ENCODE data around the gene DUOX1. TPM values are rescaled to one million over a fixed set of nuclear protein-coding genes. Genes with fewer than 3 reads are reported as not detected.
A peak's percentile ranks its signal among the peaks of the same experiment; 100 is the strongest.
"Not testable (repeated sequence)": the region's sequence is repeated elsewhere in the genome, so short reads cannot be mapped to it uniquely, and the experiment has no call there.

DUOX1 gene
- total and polyA plus RNA-seq, 8 donors, result 6.4 to 265 (median 8.4) TPM

GRCh38 chr15:45099549-45100165 lies 30.1 kb upstream of the DUOX1 start:
- TF ChIP-seq CTCF (IDR thresholded peaks at IDR 0.05), result no peak
- H3K27me3 ChIP-seq, result no peaks in the 10 kb centered on the region
- intact Hi-C loops (cut with DNase I), result no loop called here
- no peak overlapping the region for H3K4me3 ChIP-seq
- DNase-seq (peak in 1 of 4 donors; percentile 11), ATAC-seq (no peak)
- H3K36me3 ChIP-seq, result no peaks in the 10 kb centered on the region
- H3K9me3 ChIP-seq, result no peaks in the 10 kb centered on the region
- no peaks in the 10 kb centered on the region for H3K4me1 ChIP-seq
- H3K27ac ChIP-seq, result no peak overlapping the region

GRCh38 chr15:45100884-45101625 lies 28.7 kb upstream of the DUOX1 start:
- DNase-seq, result peak in 1 of 4 donors; percentile 11
- ATAC-seq, result no peak
- TF ChIP-seq CTCF (IDR thresholded peaks at IDR 0.05), result no peak
- Histone ChIP-seq H3K27me3 (peaks cover 0 to 4% of the 10 kb centered on the region in 2 donors), H3K4me1 (no peaks in the 10 kb centered on the region), H3K36me3 (no peaks in the 10 kb centered on the region), H3K9me3 (no peaks in the 10 kb centered on the region), H3K27ac (no peak overlapping the region), H3K4me3 (no peak overlapping the region)
- intact Hi-C loops (cut with DNase I), result no loop called here

- ATAC-seq (no peak), DNase-seq (peak in 1 of 4 donors; percentile 19)
- Histone ChIP-seq H3K4me3 (no peak overlapping the region), H3K9me3 (no peaks in the 10 kb centered on the region), H3K27me3 (peaks cover 0 to 11% of the 10 kb centered on the region in 2 donors), H3K4me1 (no peaks in the 10 kb centered on the region), H3K36me3 (no peaks in the 10 kb centered on the region), H3K27ac (no peak overlapping the region)
- intact Hi-C loops (cut with DNase I), result no loop called here
- TF ChIP-seq CTCF (IDR thresholded peaks at IDR 0.05), result no peak
Observed at GRCh38 chr15:45101749-45102148, 28.0 kb upstream of the DUOX1 start.

GRCh38 chr15:45102226-45102625 lies 27.6 kb upstream of the DUOX1 start:
- intact Hi-C loops (cut with DNase I), result no loop called here
- H3K9me3 ChIP-seq, result no peaks in the 10 kb centered on the region
- H3K4me1 ChIP-seq, result no peaks in the 10 kb centered on the region
- no peaks in the 10 kb centered on the region for H3K36me3 ChIP-seq
- H3K27me3 ChIP-seq, result peaks cover 0 to 16% of the 10 kb centered on the region in 2 donors
- no peak for TF ChIP-seq CTCF (IDR thresholded peaks at IDR 0.05)
- ATAC-seq (no peak), DNase-seq (peak in 1 of 4 donors; percentile 26)
- no peak overlapping the region for H3K27ac ChIP-seq
- no peak overlapping the region for H3K4me3 ChIP-seq

- ATAC-seq; H3K4me1 ChIP-seq; DNase-seq; H3K4me3 ChIP-seq; H3K36me3 ChIP-seq; H3K27ac ChIP-seq; intact Hi-C loops (cut with DNase I); H3K9me3 ChIP-seq: not testable (repeated sequence)
- H3K27me3 ChIP-seq, result peaks cover 0 to 32% of the 10 kb centered on the region in 2 donors
Observed at GRCh38 chr15:45104170-45104569, 25.6 kb upstream of the DUOX1 start.

Measured in left lung (tissue), 10 donors.